Ovary (tissue), 9 donors: Measurements from ENCODE around the gene EN2. TPM values are rescaled to one million over a fixed set of nuclear protein-coding genes. Genes with fewer than 3 reads are reported as not detected.

Experiments used
- DNase-seq, 5 donors: peaks; one replicate each; pipeline ENCODE4 v3.0.0-alpha.2; 2019 to 2020
- H3K27ac ChIP-seq, 2 donors: fragments of 200-600 bp; one replicate each; pipeline versions ENCODE4 v1.5.1 to v1.8.0; 2019 to 2022
- H3K27me3 ChIP-seq: fragments of 200-600 bp; one replicate; pipeline ENCODE4 v1.8.0; 2022
- H3K36me3 ChIP-seq: fragments of 200-600 bp; sonication (generic); one replicate; pipeline ENCODE4 v1.5.1; 2019
- H3K4me1 ChIP-seq: one replicate; pipeline ENCODE4 v1.8.1; 2013; ENCODE audit warnings: mild to moderate bottlenecking, moderate library complexity; ENCODE audit not compliant: insufficient read depth
- H3K4me3 ChIP-seq: fragments of 200-600 bp; sonication (generic); one replicate; pipeline ENCODE4 v1.5.1; 2017
- H3K9me3 ChIP-seq, 2 donors: fragments of 200-600 bp in 1 of 2; sonication (generic) in 1 of 2; one replicate each; pipeline versions ENCODE4 v1.5.1 to v1.8.1; 2013 to 2019; ENCODE audit warnings: mild to moderate bottlenecking in 1 of 2, moderate library complexity in 1 of 2
- CTCF ChIP-seq, 3 donors: fragments of 450-650 bp in 2 of 3; fragments of 200-600 bp in 1 of 3; IDR thresholded peaks; one replicate each; pipeline versions ENCODE4 v1.5.1 to v1.8.0; 2016 to 2022; ENCODE audit warnings: antibody characterized with exemption in 3 of 3, mild to moderate bottlenecking in 1 of 3
- EP300 ChIP-seq: sonication (generic); formaldehyde crosslinking; IDR thresholded peaks from one replicate; pipeline ENCODE4 v1.6.1; 2017; ENCODE audit warnings: antibody characterized with exemption
- POLR2A ChIP-seq: fragments of 450-650 bp; IDR thresholded peaks from one replicate; pipeline ENCODE4 v1.6.1; 2017; ENCODE audit warnings: antibody characterized with exemption, mild to moderate bottlenecking, moderate library complexity
- WGBS, 3 donors: extraction: QIAGEN DNeasy Blood & Tissue Kit in 1 of 3; methylation state at CpG; one replicate each; pipeline versions ENCODE4 v1.1.5 to v1.1.7; 2013 to 2017; 5-methylcytosine and 5-hydroxymethylcytosine counted together
- intact Hi-C, 4 donors: fragments of 100-400 bp; cut with DNase I; formaldehyde crosslinking; loops; one replicate each; pipeline versions ENCODE4 v1.11.0 to v1.15.1; 2022 to 2023
- polyA plus RNA-seq, 2 donors: library from polyadenylated mRNA; stranded (reverse); fragments of 200-250 nt in 1 of 2; fragments of 350-450 nt in 1 of 2; fragmentation: Illumina TruSeq in 1 of 2; extraction: RNeasy Lipid Tissue Mini Kit (QIAGEN cat#74804) in 1 of 2; gene quantifications; one replicate each; pipeline ENCODE4 v1.2.3, GENCODE V29; 2013 to 2014
- total RNA-seq, 7 donors: library from RNA; depleted of rRNA in 2 of 7; stranded (reverse); fragments of >200 nt in 2 of 7; fragmentation: NEBNext Ultra II Directional in 3 of 7; extraction: Animal tissue kit (Norgen Biotek cat#: 25700) in 3 of 7; gene quantifications; one replicate each; pipeline versions ENCODE4 v1.1.0 to v1.2.4, GENCODE V29; 2016 to 2023
- donor health status: DM: no; HTN: no; CAD: no; lungs with moderate emphysema.
- donor health status: DM: no; HTN: no; CAD: no.
- donor health status: Bipolar disorder and iron deficiency.
- donor health status: DM: yes; HTN: yes; CAD: no.
- donor health status: DM: no; HTN: no; CAD: no.
- donor health status: DM: yes; HTN: yes; CAD: no.

The EN2 gene
- total and polyA plus RNA-seq, 9 donors: 0.15 to 1.8 (median 0.77) TPM; not detected in 1

- H3K4me1 ChIP-seq: peaks cover 2% of the 10 kb centered on the region
- 2 to 11% (median 6%) methylated on average over 30 to 42 of the region's 42 CpGs for WGBS, 3 donors
- peaks cover 5% of the 10 kb centered on the region for H3K27me3 ChIP-seq
- no peak overlapping the region for H3K27ac ChIP-seq
- no peaks in the 10 kb centered on the region for H3K36me3 ChIP-seq
- no peaks in the 10 kb centered on the region for H3K9me3 ChIP-seq
- H3K4me3 ChIP-seq: no peak overlapping the region
- DNase-seq: no peak
- TF ChIP-seq CTCF (IDR thresholded peaks at IDR 0.05) (no peak), EP300 (no peak), POLR2A (no peak)
- intact Hi-C loops: no loop called here
Measured at GRCh38 chr7:155466142-155466813, 8.3 kb downstream of the EN2 start.

GRCh38 chr7:155466814-155467733 is 9.1 kb downstream of the EN2 start:
- peaks cover 5% of the 10 kb centered on the region for H3K27me3 ChIP-seq
- intact Hi-C loops: no loop called here
- no peaks in the 10 kb centered on the region for H3K36me3 ChIP-seq
- no peaks in the 10 kb centered on the region for H3K9me3 ChIP-seq
- no peak overlapping the region for H3K27ac ChIP-seq
- TF ChIP-seq POLR2A (no peak), CTCF (IDR thresholded peaks at IDR 0.05) (no peak), EP300 (no peak)
- no peak for DNase-seq
- H3K4me1 ChIP-seq: peaks cover 2% of the 10 kb centered on the region
- WGBS, 3 donors: 3 to 5% (median 4%) methylated on average over 69 to 78 of the region's 78 CpGs
- H3K4me3 ChIP-seq: no peak overlapping the region

- Histone ChIP-seq H3K4me1 (peaks cover 2% of the 10 kb centered on the region), H3K27me3 (peaks cover 5% of the 10 kb centered on the region), H3K36me3 (no peaks in the 10 kb centered on the region), H3K4me3 (no peak overlapping the region), H3K27ac (no peak overlapping the region), H3K9me3 (no peaks in the 10 kb centered on the region)
- TF ChIP-seq EP300: no peak
- TF ChIP-seq POLR2A: no peak
- intact Hi-C loops: no loop called here
- WGBS, 3 donors: 1 to 2% (median 2%) methylated on average over 44 to 70 of the region's 70 CpGs
- no peak for DNase-seq
Measured at GRCh38 chr7:155467846-155468784, 10.2 kb downstream of the EN2 start.

GRCh38 chr7:155468785-155469148 is 10.8 kb downstream of the EN2 start:
- H3K27ac ChIP-seq: no peak overlapping the region
- peaks cover 2% of the 10 kb centered on the region for H3K4me1 ChIP-seq
- intact Hi-C loops: no loop called here
- H3K9me3 ChIP-seq: no peaks in the 10 kb centered on the region
- DNase-seq: no peak
- TF ChIP-seq POLR2A (no peak), EP300 (no peak), CTCF (IDR thresholded peaks at IDR 0.05) (no peak)
- 9 to 13% (median 11%) methylated on average over 10 of the region's 10 CpGs for WGBS, 3 donors
- no peaks in the 10 kb centered on the region for H3K36me3 ChIP-seq
- no peak overlapping the region for H3K4me3 ChIP-seq
- peaks cover 5% of the 10 kb centered on the region for H3K27me3 ChIP-seq
